HG03135 (cell line): ENCODE data around the gene TOM1L2.

Experiments used
- ATAC-seq: cut with Tn5 transposase; IDR thresholded peaks from one replicate; pipeline ENCODE4 v1.9.1; 2021; ENCODE audit warnings: mild to moderate bottlenecking, moderate library complexity; ENCODE audit not compliant: unreplicated experiment

TOM1L2 gene

GRCh38 chr17:17972126-17972951 is at the start of gene TOM1L2, which contains the start of gene DRC3:
TOM1L2 (minus strand) TSS chr17:17972400; CDS start chr17:17972313, 87 bp downstream.
DRC3 (plus strand) TSS chr17:17972862; CDS start chr17:17977599, 4,737 bp downstream.
- ATAC-seq = peak; percentile 92

- no peak for ATAC-seq
These were observed 49.2 kb upstream of the TOM1L2 start for GRCh38 chr17:18021372-18021771.

- ATAC-seq = no peak
These were observed 48.8 kb upstream of the TOM1L2 start for GRCh38 chr17:18020971-18021370.

GRCh38 chr17:18019838-18020154 is 47.6 kb upstream of the TOM1L2 start:
- no peak for ATAC-seq

- no peak for ATAC-seq
These were observed 46.3 kb upstream of the TOM1L2 start for GRCh38 chr17:18018411-18018921.

- no peak for ATAC-seq
These were observed 45.8 kb upstream of the TOM1L2 start for GRCh38 chr17:18017958-18018357.

- ATAC-seq = no peak
These were observed 44.2 kb upstream of the TOM1L2 start for GRCh38 chr17:18016426-18016825.

- ATAC-seq = no peak
These were observed 43.4 kb upstream of the TOM1L2 start for GRCh38 chr17:18015593-18015992.

- no peak for ATAC-seq
These were observed 41.8 kb upstream of the TOM1L2 start for GRCh38 chr17:18014006-18014405.

- no peak for ATAC-seq
These were observed 39.1 kb upstream of the TOM1L2 start for GRCh38 chr17:18011286-18011685.

- no peak for ATAC-seq
These were observed 37.6 kb upstream of the TOM1L2 start for GRCh38 chr17:18009609-18010420.

GRCh38 chr17:18008496-18009268 is 36.5 kb upstream of the TOM1L2 start:
- no peak for ATAC-seq

- no peak for ATAC-seq
These were observed 34.5 kb upstream of the TOM1L2 start for GRCh38 chr17:18006495-18007239.

GRCh38 chr17:18005496-18005895 is 33.3 kb upstream of the TOM1L2 start:
- ATAC-seq = no peak

- ATAC-seq = no peak
These were observed 32.7 kb upstream of the TOM1L2 start for GRCh38 chr17:18004884-18005305.

GRCh38 chr17:18004345-18004744 is 32.1 kb upstream of the TOM1L2 start:
- no peak for ATAC-seq

GRCh38 chr17:18002171-18002570 is 30.0 kb upstream of the TOM1L2 start:
- ATAC-seq = no peak

- no peak for ATAC-seq
These were observed 27.8 kb upstream of the TOM1L2 start for GRCh38 chr17:18000030-18000408.

GRCh38 chr17:17999364-18000029 is 27.3 kb upstream of the TOM1L2 start:
- ATAC-seq = no peak

- no peak for ATAC-seq
These were observed 26.7 kb upstream of the TOM1L2 start for GRCh38 chr17:17998934-17999333.
